GM12872 (cell line): ENCODE results near the gene SIRPB2.

Source experiments
- TF ChIP-seq, protein P1 (sequence below): IDR thresholded peaks from 3 replicates; pipeline ENCODE4 v1.5.1; 2011; ENCODE audit warnings: low read depth, mild to moderate bottlenecking, low read length, moderate library complexity; ENCODE audit not compliant: insufficient read depth

SIRPB2 gene

DNA sequence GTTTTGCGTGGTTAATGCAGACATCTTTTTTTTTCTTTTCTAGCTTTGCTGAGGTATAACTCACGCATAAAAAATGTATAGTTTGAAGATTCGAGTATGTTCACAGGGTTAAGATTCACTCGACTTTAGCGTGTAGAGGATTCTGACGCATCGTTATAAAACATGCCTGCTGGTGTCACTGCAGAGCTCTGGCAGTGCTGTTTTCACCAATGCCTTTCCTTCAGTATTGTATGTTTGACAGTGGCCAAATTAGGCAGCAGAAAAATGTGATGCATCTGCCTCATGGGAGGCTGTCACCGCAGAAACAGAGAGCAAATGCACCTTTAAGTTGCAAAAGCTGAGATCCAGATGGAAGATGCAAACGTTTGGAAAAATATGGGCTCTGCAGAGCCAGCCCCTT lies 18.0 kb upstream of the SIRPB2 start:
- TF ChIP-seq, protein P1, sequence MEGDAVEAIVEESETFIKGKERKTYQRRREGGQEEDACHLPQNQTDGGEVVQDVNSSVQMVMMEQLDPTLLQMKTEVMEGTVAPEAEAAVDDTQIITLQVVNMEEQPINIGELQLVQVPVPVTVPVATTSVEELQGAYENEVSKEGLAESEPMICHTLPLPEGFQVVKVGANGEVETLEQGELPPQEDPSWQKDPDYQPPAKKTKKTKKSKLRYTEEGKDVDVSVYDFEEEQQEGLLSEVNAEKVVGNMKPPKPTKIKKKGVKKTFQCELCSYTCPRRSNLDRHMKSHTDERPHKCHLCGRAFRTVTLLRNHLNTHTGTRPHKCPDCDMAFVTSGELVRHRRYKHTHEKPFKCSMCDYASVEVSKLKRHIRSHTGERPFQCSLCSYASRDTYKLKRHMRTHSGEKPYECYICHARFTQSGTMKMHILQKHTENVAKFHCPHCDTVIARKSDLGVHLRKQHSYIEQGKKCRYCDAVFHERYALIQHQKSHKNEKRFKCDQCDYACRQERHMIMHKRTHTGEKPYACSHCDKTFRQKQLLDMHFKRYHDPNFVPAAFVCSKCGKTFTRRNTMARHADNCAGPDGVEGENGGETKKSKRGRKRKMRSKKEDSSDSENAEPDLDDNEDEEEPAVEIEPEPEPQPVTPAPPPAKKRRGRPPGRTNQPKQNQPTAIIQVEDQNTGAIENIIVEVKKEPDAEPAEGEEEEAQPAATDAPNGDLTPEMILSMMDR, result peak; percentile 53

DNA sequence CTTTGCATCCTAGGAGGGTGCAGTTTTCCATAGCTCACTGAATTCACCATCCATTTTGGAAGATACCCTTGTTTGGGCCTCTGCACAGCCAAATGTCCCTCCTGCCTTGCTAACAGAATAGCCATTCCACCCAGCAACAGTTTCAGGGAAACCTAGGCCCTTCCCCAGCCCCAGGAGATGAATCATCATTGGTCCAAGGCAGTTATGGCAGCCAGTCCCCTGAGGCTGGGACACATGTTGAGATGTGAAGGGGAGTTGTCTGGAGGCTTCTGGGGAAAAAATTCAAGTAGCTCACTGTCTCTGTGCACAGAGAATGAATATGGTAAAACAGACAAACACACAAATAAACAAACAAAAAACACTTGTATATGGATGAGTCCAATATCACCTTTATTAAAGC lies 17.4 kb upstream of the SIRPB2 start:
- TF ChIP-seq, protein P1, result no peak

GRCh38 chr20:1507276-1507675 lies 16.1 kb upstream of the SIRPB2 start:
- TF ChIP-seq, protein P1, result no peak

GRCh38 chr20:1505871-1506270 lies 14.7 kb upstream of the SIRPB2 start:
- TF ChIP-seq, protein P1, result no peak

- TF ChIP-seq, protein P1, result no peak
These were observed 14.1 kb upstream of the SIRPB2 start for GRCh38 chr20:1505361-1505760.

DNA sequence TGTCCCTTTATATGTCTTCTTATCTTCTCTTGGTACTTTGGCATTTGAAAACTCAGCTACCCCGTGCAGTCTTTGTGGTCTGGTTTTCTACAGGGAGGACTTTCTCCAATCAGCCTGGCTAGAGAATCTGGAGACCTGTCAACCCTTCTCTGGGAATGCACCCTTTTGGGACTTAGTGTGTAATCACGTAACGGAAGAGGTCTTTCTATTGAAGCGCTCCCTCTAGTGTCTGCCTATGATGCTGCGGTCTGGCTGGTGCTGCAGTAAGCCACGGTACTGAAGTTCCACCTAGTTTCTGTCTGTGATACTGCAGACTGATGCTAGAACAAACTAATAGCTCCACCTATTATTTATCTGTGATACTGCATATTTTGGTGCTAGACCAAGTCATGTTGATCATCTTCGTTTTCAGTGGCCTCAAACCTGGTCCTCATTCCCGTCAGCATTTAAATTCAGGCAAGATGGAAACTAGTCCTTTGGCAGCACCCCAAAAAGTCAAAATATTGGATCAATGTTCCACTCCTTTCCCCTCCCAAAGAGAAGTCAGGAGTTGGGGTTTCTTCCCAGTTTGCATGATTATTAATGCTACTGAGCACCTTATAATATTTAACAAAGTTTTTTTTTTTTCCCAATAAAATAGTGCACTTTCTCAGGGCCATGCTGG lies 12.5 kb upstream of the SIRPB2 start:
- TF ChIP-seq, protein P1, result peak; percentile 99

DNA sequence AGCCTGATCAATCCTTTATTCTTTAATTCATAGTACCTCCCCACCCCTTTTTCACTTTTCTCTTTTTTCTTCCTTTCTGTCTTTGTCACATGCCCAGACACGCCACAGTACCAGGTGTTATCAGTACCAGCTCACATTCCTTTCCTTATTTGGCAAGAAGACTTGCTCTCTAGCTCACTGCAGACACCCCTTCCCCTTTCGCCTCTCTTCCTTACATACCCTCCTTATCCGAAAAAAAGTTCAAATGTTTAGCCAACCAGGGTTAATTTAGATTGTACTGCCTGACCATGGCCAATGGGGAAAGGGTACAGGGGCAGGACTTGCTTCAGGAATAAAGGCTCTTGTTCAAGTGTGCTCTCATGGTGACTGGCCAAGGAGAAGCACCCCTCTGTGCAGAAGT lies 9.3 kb upstream of the SIRPB2 start:
- TF ChIP-seq, protein P1, result no peak
